NOMO-1 (cell line): ENCODE measurements around the gene SHROOM2.
"Not testable (repeated sequence)": the region's sequence is repeated elsewhere in the genome, so short reads cannot be mapped to it uniquely, and the experiment has no call there.

Experiments used
- DNase-seq, 2 experiments: peaks; one replicate each; lab custom pipeline; 2025; ENCODE audit not compliant: unreplicated experiment in 2 of 2; lab: John Stamatoyannopoulos, UW

Gene SHROOM2

DNA sequence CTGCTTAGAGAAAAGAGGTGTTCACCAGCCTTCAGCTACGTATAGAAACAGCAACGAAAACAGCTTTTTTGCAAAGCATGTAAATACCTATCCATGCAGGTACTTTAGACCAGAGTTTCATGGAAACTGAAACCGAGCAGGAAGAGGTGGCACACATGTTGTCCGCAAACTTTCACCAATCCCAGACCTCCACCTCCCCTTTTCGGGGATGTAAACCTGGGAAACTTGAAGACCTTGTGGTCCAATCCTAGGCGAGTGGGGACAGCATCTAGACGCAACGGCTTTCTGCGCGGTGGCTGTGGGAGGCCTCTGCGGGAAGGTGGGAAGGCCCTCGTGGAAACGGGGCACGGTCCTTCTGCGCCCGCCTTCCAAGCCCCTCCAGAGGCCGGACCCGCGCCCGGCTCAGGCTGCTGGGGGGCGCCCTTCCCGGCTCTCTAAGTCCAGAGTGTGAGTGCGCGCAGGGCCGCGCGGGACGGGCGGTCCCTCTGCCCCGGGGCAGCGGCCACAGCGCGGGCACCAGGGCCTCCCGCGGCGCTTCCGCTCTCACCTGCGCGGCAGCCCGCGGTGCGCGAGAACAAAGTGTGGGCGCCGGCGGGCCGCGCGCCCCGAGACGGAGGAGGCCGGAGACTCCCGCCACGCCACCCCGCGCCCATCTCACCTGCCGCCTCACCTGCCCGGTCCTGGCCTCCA is 830 bp upstream of the SHROOM2 start:
- DNase-seq = no peak

DNA sequence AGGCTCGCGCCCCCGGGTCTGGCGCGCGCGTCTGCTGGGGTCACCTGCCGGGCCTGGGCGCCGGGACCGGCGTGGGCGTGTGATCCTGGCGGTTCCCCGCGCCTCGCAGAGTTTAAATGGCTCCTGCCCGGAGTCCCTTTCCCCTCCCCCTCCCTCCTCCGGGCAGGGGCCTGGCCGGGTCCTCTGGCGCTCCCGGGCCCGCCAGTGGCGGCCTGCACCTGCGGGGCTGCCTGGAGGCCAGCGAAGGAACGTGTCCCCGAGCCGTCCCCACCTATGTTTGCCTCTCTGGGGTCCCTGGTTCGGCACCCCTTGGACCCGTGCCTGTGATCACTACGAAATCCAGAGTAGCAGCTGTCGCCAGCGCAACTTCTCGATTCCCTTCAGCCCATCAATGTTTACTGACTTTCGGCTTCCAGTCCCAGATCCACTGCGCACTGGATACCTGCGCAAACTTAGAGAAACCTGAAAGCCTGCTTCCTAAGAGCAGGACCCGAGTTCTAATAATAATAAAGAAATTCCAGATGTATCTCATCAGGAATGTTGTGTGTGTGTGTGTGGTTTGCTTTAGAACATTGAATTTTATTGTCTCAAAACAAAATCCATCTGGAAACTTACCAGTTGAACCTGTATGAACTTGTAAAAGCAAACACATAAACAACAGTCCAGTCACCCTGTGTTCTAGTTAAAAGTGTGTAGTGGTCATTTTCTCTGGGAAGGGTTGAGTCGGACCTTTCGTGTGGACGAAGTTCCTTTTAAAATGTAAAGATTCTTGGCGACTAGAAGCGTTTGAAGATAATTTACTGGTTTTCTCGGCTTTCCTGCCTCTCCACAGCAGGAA is 788 bp downstream of the SHROOM2 start:
- no peak for DNase-seq

DNA sequence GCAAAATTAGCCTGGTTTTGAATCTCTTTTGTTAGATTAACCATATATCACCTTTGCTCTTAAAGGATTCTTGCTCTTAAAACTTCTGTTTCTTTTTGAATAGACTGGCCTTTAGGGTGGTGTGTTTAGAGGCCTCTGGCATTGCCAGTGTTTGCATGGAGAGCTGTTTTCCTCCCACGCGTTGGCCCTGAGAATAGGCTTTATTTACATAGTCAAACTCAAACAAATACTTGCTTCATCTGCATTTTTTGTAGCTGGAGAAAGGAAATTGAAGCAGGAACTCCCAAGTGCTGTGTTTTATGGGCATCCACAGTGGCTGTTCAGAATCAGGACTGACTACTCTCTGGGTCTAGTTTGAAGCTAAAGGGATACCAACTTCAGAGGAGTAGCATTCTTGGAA is 2.7 kb downstream of the SHROOM2 start:
- DNase-seq = no peak

DNA sequence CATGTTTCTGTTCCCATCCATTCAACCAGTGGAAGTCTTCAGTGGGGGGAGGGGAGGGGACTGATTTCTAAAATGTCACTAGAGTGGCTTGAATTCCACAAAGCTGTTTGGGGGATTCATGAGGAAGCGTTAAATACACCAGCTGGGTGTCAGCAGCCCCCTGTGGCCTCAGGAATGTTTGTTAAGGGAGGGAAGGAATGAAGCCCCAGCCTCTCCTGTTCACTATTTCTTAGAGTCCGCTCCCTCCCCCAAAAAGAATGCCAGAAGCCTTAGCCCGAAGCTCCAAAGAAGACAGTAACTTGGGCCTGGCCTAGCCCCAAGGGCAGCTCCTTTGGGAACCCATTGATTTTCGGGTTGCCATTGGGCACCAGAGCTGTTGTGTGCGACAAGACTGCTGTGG is 3.3 kb downstream of the SHROOM2 start:
- no peak for DNase-seq

DNA sequence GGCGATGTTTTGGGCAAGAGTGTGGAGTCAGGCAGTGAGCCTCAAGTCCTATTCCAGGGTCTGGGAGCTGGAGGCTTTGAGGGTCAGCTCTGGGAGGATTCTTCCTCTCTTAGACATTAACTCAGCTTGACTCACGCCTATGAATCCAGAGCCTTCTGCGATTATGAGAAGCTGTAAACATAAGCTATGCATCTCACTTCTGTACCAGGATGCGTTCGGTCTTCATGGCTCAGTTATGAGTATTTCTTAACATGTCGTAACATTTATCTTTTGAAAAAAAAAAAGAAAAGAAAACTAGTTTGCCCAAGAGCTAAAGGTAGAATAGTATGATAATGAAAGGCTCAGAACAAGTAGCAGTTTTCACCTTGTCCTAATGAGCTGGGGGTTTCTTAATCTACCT is 4.6 kb downstream of the SHROOM2 start:
- no peak for DNase-seq

DNA sequence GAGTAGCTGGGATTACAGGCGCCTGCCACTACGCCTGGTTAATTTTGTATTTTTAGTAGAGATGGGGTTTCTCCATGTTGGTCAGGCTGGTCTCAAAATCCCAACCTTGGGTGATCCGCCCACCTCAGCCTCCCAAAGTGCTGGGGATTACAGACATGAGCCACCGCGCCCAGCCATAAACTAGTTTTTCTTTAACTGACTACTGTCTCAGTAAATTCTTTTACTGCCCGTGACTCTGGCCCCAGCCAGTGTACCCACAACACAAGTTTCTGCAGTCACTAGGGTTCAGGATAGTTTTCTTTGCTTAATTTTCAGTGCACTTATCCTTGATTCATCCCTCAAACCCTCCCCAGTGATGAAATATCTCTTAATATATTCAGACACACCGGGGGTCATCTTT is 8.3 kb downstream of the SHROOM2 start:
- DNase-seq = no peak

DNA sequence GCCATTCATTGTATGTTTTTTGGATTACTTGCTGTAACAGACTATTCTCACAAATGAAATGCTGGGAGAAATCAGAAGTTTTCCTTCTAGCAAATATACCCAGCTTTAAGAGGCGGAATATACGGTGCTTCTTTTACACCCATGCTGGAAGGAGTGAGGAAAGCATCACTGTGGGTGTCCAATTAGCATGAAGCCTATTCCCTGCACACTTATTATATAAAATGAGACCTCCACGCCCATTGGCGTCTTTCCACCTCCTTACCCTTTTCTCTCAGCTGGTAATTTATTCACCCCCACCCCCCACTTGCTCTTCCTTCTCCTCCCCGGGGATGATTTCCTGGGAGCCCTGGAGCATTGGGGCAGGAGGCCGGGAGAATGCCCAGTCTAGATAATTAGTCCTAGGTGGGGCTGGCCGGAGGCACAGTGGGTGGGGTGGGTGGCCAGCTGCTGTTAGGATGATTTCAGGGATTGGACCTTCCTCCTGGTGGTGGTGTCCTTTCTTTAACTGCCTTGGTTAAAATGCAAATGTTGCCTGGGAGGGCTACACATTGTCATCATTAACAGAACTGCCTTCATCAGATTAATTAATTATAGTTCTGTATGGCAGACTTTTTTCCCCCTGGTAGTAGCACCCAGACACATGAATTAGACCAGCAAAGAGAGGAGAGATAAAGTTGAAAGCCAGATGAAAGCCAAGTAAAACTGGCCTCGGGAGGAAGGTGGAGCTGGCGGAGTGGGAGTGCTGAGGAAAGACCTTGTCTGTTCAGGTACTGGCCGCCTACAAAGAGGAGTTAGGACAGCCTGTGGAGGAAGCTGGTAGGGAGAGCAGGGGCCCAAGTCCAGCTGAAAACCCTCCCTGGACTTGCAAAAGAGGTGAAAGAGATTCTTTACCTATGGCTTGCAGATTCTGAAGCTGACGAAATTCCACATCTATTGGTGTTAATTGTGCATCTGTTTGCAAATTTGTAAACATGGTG is 11.4 kb downstream of the SHROOM2 start:
- no peak for DNase-seq

DNA sequence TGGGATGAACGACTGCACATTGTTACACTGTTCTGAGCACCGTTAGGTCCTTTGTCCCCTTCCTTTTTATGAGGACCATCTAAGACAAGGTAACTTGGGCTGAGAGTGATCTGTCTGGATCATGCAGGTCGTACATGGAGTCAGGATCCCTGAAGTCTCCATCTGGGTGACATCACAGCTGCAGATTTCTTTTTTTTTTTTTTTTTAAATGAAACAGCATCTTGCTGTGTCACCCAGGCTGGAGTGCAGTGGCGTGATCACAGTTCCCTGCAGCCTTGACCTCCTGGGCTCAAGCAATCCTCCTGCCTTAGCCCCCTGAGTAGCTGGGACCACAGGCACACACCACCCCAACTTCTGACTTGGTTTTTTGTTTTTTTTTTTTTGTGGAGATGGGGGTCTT is 16.5 kb downstream of the SHROOM2 start:
- DNase-seq = no peak

DNA sequence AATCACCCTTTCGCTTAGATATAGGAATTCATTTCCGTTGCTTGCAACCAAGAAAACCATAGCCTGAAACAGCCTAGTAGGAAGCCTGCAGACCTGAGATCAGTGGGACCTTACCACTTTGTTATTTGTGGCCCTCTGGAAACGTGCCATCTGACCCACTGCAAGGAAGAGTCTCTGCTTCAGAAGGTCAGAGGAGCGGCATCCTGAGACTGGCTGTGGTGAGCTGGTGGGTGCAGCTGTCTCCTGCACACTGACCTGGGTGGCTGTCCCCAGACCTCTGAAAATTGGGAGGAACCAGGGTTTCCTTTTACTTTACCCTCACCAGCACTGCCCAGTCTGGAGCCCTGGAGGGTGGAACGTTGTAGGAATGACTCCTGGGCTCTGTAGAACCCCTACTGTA is 18.2 kb downstream of the SHROOM2 start:
- no peak for DNase-seq

DNA sequence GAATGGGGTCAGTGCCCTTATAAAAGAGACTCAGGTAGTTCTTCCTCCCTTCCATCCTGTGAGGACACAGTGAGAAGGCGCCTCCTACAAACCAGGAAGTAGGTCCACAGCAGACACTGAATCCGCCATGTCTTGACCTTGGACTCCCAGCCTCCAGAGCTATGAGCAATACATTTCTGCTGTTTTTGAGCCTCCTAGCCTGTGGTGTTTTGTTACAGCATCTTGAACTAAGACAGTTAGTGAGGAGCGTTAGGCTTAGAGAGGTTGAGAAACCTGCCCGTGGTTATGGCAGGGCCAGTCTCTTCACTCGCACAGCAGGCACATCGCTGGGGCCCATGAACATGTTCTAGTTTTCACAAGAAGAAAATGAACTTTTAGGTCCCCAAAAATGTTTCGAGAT is 19.7 kb downstream of the SHROOM2 start:
- DNase-seq = no peak

DNA sequence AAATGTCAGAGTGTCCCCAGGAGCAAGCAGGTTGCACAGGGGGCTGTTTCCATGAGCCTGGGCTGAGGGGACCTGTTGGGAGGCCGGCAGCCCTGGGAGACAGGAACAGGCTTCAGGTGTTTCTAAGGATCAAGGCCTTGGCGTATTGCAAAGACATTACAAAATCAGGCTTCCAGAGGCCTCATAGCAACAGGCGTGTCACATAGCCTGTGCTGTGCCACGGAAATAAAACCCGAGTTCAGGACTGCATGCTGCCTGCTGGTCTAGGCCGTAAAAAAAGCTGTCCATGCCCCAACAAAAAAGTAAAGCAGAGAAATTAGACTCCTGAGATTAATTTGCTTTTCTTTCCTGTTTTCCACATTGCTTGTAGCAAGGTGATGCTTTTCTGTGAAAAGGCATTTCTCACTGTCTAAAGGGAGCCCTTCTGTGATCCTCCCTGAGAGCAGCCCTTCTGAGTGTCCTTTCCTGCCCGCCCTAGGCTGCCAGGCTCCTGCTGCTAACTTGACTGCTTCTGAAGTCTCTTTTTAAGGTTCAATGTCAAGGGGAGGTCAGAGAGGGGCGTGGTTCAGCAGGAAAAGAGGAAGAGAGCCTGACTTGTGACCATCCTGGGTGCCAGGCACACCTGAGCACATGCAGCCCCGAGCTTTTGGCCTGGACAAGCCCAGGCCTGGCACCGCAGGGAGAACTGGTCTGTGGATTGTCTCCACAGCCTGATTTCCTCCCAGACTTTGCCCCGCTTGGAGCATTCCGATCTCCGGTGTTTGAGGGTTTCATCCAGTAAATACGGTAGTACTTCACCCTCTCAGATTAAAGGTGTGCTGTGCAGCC is 21.3 kb downstream of the SHROOM2 start:
- DNase-seq = no peak

DNA sequence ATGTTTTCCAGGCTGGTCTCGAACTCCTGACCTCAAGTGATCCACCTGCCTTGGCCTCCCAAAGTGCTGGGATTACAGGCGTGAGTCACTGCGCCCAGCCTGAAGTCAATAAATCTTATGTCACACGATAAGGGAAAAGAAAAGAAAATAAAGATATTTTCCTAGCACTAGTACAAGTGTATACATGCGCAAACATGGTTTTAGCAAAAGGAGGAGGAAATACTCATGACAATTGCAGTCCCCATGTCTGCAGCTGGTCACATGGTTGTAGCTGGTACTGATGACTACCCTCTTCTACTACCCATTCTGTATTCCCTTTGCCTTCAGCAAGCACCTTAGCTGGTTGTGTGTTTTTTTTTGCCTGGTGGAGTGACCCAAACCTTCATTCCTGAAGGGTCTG is 23.6 kb downstream of the SHROOM2 start:
- DNase-seq = not testable (repeated sequence)

DNA sequence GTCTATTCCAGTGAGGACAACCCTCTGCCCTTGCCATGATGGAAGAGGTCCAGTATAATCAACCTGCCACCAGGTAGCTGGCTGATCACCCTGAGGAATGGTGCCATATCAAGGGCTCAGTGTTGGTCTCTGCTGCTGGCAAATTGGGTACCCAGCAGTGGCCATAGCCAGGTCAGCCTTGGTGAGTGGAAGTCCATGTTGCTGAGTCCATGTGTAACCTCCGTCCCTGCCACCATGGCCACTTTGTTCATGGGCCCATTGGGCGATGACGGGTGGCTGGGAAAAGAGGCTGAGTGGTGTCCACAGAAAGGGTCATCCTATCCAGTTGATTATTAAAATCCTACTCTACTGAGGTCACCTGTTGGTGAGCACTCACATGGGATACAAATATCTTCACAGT is 24.9 kb downstream of the SHROOM2 start:
- DNase-seq = not testable (repeated sequence)

DNA sequence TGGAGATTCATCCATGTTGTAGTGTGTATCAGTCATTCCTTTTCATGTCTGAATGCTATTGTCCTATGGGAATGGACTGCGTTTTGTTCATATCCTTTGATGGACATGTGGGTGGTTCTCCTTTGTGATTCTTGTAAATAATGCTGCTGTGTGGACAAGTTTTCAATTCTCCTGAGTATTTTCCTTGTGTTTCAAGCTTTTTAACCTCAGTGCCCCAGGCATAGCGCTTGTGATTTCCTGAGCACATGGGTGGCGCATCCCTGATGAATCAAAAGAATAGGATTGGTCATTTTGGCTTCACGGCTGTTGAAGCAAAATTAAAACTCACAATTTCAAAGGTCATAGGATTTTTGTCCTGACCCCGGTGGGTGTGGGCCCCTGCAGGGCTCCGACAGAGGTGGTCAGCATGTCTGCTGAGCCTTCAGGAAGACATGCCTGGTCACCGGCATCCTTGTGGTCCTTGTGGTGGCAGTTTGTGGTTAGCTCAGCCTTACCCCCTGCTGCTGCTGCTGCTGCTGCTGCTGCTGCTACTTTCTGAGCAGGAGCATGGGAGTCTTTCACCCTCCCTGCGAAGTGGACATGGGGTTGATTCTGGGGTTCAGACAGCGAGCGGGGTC is 30.0 kb downstream of the SHROOM2 start:
- no peak for DNase-seq

DNA sequence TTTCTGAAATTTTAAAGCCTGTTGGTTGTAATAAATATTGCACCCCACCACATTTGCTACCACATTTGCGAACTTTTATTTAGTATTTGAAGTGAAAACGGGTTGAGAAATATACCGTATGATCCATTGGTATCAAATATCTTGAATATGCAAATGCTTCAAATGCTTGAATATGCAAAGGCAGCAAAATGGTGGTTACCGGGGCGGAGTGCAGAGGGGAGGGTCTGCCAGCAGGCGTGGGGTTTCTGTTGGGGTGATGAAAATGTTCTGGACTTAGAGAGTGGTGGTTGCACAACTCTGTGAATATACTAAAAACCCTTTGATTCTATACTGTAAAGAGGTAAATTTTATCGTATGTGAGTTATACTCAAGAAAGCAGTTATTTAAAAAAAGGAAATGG is 35.3 kb downstream of the SHROOM2 start:
- no peak for DNase-seq

DNA sequence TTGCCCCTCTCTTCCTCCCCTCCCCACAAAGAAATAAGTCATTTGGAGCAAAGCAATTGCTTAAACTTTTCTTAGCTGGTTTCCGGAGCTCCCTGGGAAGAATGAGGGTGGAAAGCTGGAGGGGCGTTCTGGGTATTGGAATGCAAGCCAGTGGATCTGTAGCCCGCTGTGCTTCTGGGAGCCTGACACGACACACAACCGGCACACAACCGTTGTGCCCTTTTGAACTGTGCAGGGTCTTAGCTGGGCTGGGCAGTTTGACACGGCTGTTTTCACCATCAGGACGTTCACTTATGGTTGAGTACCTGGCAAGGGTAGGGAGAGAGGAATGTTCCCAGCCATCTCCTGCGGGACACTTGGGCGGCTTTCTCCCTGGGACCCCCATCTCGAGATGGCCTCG is 38.3 kb downstream of the SHROOM2 start:
- DNase-seq = no peak

DNA sequence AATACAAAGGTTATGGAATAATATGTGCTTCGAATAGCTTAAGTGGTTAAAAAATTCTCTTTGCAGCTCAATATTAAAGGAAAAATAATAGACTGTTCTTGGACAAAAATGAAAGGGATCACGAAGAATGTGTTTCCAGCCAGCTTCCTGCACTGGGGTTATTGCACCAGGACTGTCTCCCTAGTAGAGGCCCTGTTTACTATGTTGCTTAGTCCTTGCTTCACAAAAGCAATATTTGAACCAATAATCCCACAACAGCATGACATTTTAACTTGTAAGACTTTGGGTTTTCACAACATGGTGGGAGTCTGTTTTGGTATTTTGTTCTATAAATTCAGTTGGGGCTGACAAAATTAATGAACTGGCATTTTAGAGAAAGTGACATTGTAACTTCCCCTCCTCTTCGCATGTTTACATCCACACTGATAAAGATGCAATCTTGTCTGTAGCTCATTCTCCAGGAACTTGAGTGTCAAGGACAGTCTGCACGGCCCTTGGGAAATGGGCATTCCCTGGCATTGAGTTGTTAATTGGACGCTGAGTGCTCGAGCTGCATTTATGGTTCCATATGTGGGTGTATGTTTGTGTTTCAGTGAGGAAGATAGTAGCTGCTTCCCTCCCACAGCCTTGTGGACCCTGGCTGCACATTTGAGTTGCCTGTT is 39.0 kb downstream of the SHROOM2 start:
- DNase-seq = no peak

DNA sequence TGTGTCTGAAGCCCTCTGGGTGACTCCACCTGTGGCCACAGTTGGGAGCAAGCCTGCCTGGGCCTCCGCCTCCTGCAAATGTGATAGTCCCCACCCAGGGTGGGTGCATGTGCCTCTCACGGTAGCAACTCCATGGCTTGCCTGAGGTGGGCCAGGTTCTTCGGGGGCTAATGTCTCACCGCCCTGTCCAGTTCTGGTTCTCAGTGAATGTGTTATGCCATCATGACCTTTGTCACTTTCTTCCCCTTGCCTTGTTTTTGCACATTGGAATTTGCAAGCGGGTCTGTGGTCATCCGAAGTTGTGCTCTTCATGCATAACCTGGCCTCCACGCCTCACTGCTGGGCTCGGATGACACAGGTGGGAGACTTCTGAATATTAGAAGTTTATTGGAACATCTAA is 39.7 kb downstream of the SHROOM2 start:
- no peak for DNase-seq
